RCC 7860 (cell line): ENCODE data around the gene C19orf25.
"Not testable (repeated sequence)": the region's sequence is repeated elsewhere in the genome, so short reads cannot be mapped to it uniquely, and the experiment has no call there.

Source experiments
- DNase-seq: peaks from one replicate; pipeline ENCODE4 v3.0.0-alpha.2; 2015; ENCODE audit warnings: low spot score
- FAIRE-seq: peaks from 2 replicates; lab custom pipeline; 2012; peaks lifted over from hg19 to GRCh38; lab: Jason Lieb, UNC

Gene C19orf25

DNA sequence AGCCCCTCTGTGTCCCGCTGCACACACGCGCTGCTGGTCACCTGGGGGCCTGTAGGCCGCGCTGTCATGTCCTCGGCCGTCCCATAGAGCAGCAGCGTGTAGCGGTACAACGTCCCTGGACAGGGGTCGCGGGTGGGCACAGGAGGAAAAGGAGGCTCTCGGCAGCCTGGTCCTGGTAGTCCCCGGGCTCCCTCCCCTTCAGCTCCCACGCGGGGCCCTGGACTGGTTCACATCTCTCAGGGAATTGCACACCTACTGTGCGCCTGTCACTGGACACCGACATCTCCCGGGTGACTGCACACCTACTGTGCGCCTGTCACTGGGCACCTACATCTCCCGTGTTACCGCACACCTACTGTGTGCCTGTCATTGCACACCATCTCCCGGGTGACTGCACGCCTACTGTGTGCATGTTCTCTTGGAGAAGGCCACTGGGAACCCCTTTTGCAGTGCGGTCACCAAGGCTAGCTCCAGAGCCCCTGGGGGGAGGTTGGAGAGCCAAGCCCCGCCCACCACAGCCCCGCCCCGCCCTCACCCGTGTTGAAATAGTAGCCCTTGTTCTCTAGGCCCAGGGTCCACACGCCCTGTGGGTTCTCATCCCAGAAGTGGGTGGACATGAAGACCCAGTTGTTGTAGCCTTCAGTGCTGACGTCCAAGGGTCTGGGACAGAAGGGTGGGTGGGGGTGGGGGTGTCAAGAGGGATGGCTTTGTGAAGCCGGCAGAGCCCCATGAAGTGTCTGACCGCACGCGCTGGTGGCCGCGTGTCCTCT, 3.5 kb upstream of the C19orf25 start:
- FAIRE-seq (no peak), DNase-seq (no peak)

DNA sequence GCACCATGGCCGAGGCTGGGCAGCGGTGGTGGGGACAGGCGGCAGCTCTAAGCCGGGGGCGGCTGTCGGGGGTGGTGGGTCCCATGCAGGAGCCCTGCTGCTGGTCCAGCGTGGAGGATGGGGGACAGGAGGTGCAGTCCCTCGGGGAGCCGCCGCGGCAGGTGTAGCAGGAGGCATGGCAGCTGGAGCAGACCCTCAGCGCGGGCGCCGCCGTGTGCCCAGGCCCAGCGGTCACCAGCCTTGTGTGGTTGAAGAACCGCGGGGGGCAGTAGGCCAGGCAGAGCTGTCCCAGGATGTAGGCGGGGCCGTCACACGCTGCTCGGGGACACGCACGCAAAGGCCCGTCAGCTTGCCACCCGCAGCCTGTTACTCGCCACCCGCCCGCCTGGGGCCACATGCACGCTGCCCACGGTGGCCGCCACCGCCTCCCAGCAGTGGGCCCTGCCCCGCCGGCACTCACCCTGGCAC, 2.9 kb upstream of the C19orf25 start:
- no peak for FAIRE-seq

DNA sequence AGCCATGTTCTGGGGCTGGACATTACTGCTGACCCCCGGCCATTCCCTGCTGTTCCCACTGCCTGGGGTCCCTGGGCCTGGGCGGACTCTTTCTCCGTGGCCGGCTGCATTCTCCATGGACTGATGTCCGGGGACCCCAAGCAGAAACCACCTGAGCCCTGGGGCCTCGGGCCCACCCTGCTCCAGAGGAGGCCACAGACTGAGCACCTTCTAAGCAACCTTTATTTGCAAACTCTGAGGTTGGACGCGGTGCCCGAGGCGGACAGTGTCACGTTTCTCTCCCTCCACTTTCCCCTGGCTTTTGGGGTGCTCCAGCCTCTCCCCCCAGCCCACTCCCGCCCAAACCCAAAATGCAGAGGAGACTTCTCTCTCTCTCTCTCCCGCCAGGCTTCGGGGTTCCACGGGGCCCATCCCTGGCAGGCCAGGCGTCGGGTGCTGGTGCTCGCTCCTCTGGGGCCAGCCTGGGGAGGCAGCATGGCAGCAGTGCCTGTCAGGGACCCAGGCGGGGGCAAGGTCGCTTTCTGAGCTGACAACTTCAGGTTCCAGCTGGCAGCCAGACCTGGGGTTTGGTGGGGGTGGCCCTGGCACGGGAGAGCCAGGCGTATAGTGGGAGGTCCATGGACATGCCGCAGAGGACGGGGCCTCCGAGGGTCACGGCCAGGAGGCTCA, 2.3 kb upstream of the C19orf25 start:
- no peak for FAIRE-seq
- DNase-seq, result no peak

More for the DNA sequence above, 2.9 kb upstream of the C19orf25 start:
- no peak for DNase-seq

DNA sequence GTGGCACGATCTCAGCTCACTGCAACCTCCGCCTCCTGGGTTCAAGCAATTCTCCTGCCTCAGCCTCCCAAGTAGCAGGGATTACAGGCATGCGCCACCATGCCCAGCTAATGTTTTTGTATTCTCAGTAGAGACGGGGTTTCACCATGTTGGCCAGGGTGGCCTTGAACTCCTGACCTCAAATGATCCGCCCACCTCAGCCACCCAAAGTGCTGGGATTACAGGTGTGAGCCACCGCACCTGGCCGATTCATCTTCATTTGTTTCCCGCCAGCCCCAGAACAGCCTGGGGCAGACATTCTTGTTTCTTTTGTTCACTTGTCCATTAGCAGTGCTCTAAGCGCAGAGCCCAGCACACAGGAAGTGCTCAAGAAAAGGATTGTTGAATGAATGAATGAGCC, 2.0 kb downstream of the C19orf25 start:
- not testable (repeated sequence) for FAIRE-seq, DNase-seq

DNA sequence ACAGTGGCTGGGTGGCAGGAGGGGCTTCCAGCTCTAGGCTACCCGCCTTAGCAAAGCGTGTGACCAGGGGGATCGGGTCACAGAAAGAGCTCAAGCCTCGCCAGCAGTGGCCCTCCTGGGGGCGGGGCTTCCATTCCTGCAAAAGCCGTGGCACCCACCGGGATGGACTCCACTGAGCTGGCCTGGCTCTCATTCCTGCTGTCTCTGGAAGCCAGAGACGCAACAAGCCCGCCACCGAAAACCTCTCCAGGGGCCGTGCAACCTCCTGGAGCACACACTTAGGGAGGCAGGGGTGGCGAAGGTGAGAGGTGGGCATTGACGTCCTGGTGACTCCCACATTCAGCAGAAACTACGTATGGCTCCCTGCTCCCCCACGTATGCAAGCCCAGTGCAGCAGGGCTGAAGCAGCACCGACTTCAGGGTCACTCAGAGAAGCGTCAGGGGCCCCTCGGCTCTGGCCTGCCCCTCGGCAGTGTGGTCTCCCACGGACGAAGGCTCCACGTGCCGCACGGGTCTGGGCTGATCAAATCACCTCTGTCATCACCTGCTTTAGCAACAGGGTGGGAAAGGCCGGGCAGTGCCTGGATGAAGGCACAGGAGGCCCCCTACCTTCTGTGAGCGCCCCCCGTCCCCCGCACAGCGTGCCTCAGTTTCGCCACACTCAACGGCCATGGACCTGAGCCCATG, 3.1 kb downstream of the C19orf25 start:
- no peak for DNase-seq

DNA sequence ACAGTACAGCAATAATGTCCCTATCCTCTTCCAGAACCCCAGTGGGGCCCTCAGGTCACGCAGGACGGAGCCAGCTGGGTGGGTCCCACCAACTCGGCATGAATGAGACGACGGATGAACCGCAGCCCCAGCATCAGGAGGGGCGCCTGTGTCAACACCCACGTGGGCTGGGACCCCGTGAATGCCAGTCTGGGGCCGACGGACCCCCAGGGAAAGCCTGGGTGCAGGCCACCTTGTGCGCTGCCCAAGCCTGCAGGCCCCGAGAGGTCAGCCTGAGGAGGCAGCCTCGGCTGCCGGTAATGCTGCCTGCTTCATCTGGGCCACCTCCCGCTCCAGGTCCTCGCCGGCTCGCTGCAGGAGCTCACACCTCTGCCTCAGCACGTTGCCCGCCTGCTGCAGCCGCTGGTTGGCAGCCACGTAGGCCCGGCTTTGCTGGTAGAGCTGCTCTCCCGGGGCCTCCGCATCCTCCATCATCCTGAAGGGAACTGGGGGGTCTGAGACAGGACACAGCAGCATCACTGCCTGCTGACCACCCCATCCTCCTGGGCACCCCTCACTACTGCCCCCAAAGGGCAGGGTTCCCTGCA, 4.2 kb downstream of the C19orf25 start:
- no peak for DNase-seq
- no peak for FAIRE-seq

More for the DNA sequence above, 3.1 kb downstream of the C19orf25 start:
- no peak for FAIRE-seq

DNA sequence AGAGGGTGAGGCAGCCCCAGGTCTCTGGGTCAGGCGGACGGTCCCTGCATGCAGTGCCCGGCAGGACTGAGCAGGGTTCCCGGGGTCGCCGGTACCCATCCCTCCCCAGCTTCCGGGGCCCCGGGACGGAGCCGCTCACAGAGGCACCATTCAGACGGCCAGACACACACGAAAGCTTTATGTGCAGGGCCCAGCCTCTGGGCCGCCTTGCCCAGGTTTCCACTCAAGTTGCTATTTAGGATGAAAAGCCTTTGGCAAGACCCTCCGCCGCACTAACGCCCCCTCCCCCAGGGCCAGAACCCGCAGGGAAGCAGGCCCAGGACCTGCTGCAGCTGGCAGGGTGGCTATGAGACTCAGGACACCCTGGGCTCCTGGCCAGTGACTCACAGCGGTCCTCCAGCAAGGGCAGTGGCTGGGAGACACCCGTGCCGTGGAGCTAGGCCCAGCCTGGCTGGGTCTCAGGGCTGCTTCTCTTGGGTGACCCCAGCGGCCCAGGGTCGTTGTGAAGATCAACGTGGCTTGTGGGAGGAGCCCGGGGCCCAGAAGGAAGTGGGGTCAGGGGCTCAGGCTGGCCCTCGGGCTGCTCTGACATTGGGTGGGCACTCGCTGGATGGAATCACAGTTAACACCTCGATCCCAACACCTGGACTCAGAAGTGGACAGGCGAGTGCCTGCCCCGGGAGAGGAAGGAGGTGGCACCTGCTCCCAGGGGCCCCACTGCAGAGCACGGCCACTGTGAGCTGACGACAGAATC, 4.8 kb downstream of the C19orf25 start:
- DNase-seq (no peak), FAIRE-seq (no peak)

DNA sequence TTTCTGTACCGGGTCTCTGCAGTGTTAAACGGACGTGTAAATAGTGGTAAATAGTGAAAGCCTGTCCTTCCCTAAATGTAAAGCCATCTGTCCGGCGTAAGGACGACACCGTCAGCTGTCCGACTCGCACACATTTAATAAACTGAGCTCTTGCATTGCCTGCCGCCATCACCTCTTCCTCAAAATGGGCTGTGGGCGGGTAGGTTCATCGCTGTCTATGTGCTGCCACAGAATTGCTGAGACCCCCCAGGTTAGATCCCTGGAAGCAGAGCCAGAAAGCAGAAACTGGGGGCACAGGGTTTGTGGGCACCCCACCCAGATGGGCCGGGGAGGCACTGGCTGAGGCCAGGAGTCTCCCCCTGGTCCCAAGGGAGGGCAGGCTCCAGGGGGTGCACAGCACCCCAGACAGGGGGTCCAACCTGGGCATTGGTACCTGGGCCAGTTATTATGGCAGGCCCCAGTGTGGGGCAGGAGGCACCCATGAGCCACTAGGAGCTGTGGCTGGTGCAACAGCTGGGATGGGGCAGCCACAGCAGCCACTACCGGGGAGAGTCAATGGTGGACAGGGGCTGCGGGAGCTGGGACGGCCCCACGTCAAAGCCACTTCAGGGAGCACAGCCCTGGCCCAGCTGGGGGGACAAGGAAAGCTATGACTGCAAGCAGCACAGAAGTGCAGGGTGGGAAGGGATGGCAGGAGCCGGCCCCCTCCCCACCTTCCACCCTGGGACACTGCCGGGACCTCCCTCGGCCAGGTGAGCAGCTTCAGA, 5.7 kb downstream of the C19orf25 start:
- FAIRE-seq, result no peak

DNA sequence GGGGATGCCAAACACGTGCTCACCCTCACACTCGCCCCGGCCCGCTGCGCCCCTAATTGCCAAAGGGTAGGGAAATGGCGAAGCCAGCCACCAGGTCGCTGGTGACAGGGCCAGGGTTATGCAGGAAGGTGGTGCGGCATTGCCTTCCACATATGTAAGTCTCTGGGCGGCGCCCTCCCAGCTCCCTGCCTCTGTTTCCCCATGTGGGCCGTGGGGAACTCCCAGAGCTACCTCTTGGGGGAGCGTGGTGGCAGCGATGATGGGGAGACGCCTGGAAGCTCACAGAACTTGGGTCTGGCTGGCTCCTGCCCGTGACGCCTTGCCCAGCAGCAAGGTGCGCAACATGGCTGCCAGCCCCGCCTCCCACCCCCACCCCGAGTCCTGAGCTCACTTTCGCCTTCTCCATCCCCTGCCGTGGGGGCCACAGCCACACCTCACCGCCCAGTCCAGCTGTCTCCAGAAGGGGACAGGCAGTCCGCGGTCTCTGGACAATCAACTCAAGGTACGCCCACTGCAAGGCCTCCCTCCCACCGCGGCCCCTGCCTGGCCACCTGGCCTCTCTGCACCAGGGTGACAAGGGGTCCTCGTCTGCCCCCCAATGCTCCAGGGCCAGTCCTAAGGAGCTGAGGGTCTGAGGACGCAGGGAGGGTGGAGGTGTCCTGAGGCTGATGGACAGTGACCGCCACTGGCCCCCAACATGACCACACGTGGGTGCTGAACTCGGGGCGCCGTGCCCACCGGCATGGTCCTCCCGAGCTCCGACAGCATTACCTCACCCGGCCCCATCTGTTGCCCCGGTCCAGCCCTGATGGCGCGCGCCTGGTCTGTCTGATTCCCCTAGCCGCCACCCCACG, 6.6 kb downstream of the C19orf25 start:
- FAIRE-seq, result no peak
- no peak for DNase-seq

More for the DNA sequence above, 5.7 kb downstream of the C19orf25 start:
- no peak for DNase-seq

DNA sequence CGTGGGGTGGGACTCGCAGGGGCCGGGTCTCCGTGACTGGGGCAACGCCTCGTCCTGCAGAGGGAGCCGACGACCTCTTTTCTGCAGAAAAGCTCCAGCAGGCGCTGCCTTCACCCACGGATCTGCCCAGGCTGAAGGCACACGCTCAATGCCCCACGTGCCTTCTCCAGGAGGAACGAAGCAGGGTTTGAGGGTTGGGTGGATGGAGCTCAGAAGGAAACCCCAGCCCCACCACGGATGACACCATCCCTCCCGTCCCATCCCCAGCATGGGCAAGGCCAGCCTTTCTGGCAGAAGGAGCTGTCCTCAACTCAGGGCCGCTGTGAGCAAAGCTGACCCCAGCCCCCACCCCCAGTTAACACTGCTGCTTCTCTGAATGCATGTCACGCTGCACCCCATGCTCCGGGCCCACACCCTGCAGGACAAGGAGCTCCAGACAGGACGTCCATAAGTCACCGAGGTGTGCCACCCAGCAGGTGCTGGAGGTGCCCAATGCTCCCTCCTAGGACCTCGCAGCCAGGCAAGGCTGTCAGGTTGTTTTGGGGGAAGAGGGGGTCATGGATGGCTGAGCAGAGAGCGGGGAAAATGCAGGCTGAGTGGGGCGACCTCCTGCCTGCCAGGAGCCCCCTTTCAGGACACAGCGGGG, 7.4 kb downstream of the C19orf25 start:
- DNase-seq (no peak), FAIRE-seq (no peak)

DNA sequence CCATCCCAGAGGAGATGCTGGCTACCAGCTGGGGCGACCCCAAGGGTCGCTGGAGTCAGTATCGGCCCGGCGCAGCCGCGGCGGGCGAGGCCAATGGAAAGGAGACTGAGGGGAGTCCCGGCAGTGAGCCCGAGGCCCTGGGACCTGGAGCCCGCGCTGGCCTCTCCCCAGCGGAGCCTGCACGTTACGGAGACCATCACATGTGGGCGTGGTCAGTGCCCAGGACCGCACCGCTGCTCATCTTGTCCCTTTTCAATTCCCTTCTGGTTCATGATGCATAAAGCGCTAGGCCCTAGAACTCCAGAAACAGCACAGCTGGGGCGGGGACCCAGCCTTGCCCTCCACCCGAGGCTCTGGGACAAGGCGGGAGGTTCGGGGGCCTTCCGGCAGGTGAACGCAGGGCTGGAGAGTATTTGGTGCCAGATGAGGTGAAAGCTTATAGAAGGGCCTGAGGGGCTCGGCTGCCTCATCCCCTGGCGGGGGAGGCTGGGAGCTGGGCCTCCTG, 8.0 kb downstream of the C19orf25 start:
- DNase-seq (no peak), FAIRE-seq (no peak)

DNA sequence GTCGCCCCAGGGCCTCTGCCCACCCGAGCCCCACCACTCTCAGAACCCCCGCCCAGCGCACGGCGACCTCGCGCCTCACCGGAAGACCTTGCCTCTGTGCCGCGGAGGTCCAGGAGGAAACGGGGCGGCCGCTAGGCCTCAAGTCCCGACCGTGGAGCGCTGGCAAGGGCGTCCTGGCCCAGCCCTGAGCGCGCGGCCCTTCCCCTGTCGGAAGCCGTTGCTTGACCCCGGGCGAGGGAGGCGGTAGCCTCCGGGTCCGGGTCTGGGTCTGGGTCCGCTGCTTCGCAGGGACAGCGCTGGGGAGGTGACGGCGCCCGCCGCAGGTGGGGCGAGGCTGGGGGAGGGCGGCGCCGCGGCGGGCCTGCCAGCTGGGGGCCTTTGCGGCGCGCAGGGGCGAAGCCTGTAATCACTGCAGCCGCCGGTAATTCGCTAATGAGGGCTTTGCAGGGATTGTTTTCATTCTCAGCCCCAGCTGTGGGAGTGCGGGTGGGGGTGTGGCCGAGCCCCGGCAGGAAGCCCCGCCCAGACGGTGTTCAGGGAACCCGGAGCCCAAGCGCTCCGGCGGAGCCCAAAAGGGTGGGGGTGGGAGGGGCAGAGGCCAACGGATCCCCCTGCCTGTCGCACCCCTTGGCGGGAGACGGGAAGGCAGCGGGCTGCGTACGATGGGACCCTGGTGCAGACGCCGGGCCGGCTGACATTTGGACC, 8.6 kb downstream of the C19orf25 start:
- FAIRE-seq, result no peak
- DNase-seq, result no peak

DNA sequence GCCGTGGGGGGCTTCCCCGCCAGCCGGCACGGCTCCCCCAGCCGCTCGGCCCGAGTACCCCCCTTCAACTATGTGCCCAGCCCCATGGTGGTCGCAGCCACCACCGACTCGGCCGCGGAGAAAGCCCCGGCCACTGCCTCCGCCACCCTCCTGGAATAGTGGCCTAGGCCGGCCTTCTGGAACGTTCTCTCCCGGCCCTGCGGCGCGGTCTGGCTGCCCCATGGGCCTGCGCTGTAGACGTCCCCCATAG, 9.0 kb downstream of the C19orf25 start:
- DNase-seq (no peak), FAIRE-seq (no peak)

DNA sequence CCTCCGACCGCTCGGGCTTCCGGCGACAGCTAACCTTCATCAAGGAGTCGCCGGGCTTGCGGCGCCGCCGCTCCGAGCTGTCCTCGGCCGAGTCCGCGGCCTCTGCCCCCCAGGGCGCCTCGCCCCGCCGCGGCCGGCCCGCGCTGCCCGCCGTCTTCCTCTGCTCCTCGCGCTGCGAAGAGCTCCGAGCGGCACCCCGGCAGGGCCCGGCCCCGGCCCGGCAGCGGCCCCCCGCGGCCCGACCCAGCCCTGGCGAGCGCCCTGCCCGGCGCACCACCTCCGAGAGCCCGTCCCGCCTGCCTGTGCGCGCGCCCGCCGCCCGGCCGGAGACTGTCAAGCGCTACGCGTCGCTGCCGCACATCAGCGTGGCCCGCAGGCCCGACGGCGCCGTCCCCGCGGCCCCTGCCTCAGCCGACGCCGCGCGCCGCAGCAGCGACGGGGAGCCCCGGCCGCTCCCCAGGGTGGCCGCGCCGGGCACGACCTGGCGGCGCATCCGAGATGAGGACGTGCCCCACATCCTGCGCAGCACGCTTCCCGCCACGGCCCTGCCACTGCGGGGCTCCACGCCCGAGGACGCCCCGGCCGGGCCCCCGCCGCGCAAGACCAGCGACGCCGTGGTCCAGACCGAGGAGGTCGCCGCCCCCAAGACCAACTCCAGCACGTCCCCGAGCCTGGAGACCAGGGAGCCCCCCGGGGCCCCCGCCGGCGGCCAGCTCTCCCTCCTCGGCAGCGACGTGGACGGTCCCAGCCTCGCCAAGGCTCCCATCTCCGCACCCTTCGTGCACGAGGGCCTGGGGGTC, 9.6 kb downstream of the C19orf25 start:
- DNase-seq (no peak), FAIRE-seq (no peak)

DNA sequence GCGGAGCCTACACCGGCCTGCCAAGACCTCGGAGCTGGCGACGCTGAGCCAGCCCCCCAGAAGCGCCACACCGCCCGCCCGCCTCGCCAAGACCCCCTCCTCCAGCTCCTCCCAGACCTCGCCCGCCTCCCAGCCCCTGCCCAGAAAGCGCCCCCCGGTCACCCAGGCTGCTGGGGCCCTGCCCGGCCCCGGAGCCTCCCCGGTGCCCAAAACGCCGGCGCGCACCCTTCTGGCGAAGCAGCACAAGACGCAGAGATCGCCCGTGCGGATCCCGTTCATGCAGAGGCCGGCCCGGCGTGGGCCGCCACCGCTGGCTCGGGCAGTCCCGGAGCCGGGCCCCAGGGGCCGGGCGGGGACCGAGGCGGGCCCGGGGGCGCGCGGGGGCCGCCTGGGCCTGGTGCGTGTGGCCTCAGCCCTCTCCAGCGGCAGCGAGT, 10.2 kb downstream of the C19orf25 start:
- no peak for FAIRE-seq
- no peak for DNase-seq

DNA sequence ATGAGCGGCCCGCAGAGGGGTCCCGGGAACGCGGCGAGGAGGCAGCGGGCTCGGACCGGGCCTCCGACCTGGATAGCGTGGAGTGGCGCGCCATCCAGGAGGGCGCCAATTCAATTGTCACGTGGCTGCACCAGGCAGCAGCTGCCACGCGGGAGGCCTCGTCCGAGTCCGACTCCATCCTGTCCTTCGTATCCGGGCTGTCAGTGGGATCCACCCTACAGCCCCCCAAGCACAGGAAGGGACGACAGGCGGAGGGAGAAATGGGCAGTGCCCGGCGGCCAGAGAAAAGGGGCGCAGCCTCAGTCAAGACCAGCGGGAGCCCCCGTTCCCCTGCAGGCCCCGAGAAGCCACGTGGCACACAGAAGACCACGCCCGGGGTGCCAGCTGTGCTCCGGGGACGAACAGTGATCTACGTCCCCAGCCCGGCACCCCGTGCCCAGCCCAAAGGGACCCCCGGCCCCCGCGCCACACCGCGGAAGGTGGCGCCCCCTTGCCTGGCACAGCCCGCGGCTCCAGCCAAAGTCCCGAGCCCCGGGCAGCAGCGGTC, 10.7 kb downstream of the C19orf25 start:
- FAIRE-seq (no peak), DNase-seq (no peak)
